ENCODE data around the gene PIGC.
"Not testable (repeated sequence)": the region's sequence is repeated elsewhere in the genome, so short reads cannot be mapped to it uniquely, and the experiment has no call there.

The PIGC gene

DNA sequence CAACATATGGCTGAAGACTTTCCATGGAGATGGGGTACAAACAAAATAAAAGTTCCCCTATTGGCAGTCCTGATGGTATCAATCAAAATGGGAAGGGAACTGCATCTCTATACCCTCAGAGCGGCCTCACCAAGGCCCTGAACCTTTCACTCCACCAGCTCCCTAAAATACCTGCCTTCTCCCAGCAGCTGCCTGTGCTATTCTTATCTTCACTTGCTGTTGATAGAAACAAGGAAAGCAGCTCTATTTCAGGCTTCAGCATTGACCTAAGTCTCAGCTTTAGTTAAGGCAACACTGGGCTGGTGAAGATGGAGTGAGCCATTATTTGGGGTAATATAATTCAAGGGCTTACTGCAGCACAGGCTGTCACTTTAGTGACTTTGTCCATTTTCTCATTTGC lies 21.7 kb upstream of the PIGC start:
- DNase-seq, result no peak

DNA sequence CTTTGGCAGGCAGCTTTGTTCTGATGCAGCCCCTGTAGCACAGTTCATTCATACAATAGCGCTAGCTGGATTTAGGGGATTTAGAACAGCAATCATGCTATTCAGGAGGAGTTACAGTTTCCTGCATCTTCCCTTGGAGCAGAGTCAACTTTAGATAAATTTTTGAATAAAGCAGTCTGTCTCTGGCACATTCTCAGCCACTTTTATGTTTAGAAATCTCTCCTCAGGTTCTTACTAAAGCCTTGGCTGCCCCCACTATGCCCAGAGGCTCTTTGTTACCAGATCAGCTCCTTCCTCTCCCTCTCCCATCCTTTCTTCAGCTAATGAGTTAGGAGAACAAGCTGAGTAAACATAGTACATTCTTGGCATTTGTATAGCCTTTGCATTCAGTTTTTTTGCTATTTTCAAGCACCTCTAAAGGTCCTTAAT lies 17.0 kb upstream of the PIGC start:
- DNase-seq, result peak in 1 of 3 experiments; percentile 11

DNA sequence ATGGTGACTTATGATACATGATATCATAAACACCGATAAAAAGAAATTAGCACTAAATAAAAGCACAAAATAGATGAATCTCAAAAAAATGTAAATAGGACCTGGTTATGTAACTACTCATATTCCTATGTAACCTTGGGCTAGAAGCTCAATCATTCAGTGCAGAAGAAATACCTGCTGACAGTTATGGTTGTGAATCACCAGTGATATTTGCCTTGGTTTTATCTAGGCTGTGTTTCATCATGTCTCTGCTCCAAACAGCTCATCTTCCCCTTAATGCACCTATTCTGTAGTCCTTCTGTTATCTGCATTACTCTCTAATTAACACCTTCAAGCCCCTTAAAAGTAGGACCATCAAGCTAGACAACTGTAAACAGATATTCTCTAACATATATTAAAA lies 16.3 kb upstream of the PIGC start:
- no peak for DNase-seq

DNA sequence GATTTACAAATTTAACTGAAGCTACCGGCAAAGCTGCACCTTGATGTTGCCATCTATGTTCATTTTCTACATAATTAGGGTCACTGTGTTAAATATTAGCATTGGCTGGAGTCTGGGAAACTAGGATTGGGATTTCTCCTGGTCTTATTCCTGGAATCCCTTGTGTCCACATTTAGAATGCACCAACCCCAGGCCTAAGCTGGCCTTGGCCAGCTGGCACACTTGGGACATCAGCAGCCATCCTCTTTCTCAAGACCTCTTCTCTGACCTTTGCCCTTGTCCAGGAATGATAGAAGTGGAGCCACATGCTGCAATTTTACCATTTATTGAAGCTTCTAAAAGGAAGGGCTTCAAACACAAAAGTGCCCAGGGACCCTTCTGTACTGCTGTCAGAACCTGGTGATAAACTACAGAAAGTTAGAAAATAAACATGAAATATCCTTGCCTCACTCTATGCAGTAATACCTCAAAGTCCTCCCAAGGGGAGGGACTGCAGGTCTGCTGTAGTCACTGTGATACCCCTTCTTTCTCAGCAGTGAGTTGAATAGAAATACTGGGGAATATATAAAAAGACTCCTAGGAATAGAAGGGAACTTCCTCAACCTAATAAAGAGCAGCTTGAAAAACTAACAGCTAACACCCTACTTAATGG lies 13.7 kb upstream of the PIGC start:
- no peak for DNase-seq

DNA sequence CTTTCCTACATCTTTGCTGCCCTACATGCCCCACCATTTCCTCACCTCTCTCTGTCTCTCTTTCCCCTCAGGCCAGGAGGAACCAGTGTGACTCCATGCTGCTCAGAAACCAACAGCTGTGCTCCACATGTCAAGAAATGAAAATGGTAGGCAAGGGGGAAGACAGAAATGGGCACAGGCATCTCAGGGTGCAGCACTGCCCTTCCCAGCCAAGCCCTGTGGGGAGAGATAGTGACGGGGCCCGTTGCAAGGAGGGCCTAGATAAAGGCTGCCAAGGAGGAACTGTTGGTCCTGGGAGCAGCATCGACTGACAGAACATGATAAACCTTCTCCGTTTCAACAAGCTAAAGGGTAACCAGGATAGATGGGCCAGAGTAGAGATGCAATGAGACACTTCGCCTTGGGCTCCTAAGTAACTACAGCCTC lies 12.5 kb upstream of the PIGC start:
- no peak for DNase-seq

DNA sequence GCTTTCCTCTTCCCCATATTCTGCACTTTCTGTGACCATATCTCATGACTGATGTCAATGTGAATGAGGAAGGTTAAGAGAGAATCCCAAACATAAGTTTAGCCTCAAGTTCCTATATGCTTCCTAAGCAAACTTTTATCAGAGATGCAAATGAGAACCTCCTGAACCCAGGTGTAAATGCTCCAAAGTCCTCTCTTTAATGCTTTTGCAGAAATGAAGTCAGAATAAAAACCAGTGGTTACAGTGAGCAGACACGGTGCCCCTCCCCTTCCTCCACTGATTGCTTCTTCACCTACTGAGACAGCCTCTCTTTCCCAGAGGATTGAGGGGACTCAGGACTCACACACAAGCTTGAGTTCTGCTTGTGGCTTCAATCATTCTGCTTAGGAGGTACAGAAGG lies 11.6 kb upstream of the PIGC start:
- DNase-seq, result no peak

DNA sequence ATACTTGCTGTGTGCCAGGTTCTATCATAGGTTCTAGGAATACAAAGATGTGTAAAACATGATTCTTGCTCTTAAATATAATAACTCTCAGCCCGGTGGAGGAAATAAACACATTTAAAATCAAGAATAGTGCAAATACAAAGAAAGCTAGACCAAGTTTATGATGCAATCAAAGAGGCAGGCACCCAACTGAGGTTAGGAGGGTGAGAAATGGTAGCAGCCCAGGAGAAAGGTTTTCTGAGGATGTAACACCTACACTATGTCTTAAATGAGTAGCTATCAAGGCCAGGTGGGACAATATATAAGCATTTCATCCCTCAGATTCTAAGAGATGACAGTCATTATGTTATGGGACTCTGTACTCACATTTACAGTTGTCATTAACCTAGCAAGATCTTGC lies 9.7 kb upstream of the PIGC start:
- DNase-seq, result no peak

DNA sequence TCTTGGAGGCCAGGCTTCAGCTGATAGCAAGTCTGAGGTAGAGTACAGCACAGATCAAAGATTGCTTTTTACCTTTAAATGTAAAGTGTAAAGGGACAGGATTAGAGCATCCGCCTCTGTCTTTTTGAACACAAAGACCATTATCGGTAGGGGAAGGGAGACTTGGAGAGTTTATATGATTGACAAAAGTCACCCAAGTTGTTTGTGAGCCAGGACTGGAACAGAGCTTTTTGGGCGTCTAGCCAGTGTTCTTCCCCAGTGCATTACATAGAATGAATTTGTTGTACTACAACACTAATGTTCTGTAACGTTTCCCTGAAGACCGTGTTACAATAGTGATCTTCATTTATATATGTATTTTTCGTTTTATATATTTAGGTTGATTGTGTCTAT lies 9.3 kb upstream of the PIGC start:
- no peak for DNase-seq

DNA sequence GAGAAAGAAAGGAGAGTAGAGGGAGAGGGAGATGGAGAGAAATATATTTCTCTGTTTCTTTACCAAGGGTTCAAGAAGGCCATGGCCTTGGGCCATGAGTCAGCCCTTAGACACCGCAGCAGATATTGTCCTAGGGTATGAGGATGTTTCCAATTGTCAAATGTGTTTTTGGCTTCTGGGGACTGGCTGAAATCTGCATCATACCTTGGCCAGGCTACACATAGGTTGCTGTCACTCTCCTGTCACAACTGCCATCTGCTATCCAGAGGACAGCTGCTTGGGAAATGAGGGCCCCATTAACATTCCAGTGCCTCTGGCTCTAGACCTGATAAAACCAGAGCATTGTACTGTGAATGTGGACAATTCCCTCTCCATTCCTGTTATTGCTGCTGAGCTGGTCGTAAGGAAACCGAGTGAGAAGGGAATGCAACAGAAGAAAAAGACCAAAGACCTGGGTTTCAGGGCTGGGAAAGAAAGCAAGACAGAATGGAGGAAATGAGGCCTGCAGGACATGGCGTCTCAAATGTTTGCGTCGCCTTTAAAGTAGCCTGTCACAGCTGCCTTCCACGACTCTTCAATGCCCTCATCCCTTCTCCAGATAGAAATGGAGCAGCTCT lies 8.8 kb upstream of the PIGC start:
- DNase-seq, result no peak

DNA sequence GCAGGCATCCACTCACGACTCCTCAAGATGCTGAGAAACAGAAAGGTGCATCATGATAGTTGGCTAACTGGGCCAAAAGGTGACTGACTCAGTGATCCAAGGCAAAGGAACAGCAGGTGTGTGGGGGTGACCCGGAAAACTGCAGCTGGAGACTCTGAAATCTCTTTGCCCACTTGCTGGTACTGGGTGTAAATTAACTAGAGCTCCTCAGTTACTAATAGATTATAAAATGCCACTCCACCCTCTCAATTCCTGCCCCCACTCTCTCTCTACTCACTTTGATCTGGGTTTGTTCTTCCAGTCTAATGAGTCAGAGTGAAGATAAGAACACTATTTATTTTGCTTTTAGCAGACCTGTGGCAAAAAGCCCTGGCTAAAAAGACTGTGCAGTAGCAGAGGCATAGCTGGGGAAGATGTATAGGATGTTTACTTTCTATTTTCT lies 7.2 kb upstream of the PIGC start:
- DNase-seq, result peak in 2 of 3 experiments; percentile 48 to 78

DNA sequence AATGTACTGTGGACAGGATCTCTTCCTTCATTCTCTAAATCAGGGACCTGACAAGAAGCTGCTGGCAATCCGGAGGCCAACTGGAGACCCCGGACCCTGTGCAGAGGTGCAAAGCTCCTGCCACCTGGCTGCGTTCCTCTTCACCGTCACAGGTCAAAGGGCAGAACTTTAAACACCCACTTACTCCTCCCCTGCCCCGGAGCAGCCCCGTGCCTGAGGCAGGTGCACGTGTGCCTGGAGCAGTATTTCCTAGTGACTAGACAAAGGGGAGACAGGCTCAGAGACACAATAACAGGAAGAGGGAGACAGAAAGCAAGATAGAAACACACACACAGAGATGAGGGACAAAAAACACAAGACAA lies 6.6 kb upstream of the PIGC start:
- peak in 2 of 3 experiments; percentile 51 to 78 for DNase-seq

DNA sequence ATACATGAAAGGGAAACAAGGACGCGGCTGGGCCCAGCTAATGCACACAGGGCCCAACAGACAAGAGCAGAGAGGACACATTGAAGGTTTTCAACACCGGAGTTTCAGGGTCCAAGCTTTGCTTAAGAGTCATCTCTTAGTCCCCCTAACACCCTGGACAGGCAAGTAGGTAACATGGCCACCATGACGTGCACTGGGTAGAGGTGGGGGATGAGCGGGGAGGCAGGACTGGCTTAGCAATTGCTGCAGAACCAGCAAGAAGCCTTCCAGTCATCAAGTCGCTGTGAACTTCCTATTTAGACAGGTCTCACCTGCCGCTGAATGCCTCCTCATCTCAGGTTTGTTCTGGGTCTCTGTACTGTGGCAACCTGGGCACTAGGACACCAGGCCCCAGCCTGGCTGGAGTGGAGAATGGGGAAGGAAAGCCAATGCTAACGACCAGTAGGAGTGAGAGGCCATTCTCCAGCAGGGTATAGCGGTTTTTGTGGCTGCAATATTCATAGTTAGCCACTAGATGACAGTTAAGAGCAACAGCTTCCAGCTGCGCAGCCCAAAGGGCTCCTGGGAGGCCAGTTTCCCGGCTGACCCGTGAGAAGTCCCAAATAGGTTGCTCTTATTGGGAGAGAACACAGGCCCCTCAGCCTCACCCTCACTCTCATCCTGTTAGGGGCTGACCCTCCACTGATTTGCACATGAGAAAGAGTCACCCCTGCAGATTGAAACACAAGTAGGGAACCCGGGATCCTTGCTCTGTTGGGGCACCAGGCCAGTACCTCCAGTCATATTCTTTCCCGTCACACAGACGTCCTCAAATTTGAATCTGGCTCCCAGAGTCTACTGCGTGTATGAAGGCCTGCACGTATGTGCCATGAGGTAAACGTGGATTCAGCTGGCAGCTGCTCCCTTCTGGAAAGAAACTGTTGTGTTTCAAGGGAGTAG lies 6.0 kb upstream of the PIGC start:
- peak; percentile 27 to 65 (median 45) for DNase-seq

DNA sequence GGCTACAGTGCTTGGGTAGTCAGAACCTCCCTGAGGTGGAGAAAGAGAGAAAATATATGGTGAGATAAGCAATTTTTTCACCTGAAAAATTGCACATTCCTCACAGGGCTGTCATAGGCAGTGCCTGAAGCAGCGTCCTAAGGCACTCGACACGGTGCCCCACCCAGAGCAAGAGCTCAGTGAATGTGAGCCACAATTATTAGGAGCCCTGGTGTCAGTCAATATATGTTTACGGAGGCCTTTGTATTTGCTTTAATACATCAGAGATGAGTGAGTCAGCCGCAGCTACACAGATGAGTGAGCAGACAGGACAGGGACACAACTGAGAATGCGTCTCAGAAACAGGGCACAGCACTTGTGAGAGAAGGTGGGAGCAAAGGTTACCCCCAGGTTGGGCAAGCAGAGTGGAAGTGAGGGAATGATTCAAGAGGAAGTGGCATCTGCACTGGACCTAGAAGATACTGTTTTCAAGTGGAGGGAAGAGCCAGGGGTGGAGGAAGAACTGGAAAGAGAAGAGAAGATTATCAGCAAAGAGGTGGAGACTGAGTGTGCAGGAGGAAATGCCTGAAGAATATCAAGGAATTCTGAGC lies 5.2 kb upstream of the PIGC start:
- DNase-seq, result peak in 2 of 3 experiments; percentile 30 to 56

DNA sequence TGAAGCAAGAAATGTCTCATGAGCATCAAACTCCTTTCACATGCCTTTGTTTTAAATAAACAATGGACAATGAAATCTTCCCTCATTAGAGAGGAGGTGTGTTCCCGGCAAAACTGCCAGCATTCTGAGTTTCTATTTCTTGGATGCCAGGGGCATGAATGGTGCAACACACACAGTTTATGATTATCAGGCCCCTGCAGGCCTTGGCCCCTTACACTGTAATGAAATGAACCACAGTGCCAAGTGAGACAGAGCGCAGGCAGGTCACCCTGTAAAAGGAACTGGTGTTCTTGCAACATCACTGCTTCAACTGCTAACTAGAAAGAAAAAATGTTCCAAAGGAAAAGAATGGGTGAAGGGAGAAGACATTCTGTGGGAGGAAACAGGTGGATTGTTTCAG lies 3.8 kb upstream of the PIGC start:
- no peak for DNase-seq

DNA sequence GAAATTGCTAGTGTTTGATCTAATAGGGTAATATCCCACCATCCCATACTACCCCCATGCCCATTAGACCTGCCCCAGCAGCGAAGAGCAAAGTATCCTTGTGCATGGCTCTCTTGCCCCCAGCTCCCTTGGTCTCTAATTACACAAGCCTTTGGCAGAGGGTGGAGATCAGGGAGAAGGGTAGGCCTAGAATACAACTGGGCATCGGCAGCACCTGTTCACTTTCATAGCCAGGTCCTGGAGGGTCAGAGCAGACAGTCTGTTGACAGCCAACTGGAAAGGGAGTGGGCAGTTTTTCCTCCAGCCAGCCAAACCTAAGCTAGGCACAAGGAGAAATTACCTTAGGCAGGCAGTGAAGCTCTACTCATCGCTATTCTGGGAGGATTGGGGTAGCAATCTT lies 2.7 kb upstream of the PIGC start:
- DNase-seq, result no peak

DNA sequence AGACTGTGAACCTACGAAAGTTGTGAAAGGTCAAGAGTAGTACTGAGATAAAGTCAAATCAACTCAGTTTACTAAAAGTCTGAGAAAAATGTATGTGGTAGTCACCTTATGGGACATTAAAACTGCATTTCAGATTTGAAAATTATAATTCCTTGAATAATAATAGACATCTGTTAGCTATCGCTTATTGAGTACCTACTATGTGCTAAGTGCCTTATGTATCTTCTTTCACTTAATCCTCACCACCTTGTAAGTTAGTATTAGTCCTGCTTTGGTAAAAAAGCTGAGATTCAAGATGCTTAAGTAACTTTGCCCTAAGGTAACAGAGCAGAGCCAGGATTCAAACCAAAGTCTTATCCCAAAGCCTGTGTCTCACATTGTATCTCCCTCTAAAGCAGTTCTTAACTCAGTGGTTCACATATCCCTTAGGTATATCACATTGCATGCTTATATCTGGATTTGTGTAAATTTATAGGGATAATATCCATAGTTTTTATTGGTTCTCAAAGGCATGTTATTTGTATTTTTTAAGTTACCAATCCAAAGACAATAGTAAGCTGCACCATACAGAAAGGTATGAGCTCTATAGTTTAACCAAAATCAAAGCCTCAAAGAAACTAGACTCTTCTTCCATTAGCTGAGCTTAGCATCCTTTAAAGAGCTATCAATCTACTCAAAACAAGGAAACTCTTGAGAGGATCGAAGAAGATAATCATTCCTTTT lies 865 bp downstream of the PIGC start:
- DNase-seq, result peak in 1 of 3 experiments; percentile 34

DNA sequence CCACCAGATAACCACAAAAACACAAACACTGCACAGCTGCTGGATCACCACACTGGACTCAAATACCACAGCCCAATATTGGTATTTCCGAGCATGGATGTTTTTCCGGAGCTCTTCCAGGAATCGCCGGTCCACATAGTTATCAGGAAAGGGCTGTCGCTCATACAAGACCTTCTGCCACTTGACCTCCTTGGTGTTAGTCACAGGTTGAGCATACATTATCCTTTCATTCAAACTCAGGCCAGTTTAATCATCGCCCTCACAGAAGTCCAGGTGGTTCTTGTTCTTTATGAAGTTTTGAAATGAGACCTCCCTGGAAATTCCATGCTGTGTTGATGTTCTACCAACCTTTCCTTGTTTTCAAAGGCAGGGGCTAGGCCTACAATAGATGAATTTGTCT lies 1.5 kb downstream of the PIGC start:
- DNase-seq, result no peak

DNA sequence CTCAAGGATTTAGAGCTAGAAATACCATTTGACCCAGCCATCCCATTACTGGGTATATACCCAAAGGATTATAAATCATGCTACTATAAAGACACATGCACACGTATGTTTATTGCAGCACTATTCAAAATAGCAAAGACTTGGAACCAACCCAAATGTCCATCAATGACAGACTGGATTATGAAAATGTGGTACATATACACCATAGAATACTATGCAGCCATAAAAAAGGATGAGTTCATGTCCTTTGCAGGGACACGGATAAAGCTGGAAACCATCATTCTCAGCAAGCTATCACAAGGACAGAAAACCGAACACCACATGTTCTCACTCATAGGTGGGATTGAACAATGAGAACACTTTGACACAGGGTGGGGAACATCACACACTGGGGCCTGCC lies 6.7 kb downstream of the PIGC start:
- not testable (repeated sequence) for DNase-seq

DNA sequence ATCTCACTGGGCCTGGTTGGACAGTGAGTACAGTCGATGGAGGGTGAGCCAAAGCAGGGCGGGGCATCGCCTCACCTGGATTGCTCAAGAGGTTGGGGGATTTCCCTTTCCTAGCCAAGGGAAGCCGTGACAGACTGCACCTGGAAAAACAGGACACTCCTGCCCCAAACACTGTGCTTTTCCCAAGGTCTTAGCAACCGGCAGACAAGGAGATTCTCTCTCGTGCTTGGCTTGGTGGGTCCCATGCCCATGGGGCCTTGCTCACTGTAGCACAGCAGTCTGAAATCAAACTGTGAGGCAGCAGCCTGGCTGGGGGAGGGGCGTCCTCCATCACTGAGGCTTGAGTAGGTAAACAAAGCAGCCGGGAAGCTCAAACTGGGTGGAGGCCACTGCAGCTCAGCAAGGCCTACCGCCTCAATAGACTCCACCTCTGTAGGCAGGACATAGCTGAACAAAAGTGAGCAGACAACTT lies 12.1 kb downstream of the PIGC start:
- peak; percentile 10 to 92 (median 52) for DNase-seq

DNA sequence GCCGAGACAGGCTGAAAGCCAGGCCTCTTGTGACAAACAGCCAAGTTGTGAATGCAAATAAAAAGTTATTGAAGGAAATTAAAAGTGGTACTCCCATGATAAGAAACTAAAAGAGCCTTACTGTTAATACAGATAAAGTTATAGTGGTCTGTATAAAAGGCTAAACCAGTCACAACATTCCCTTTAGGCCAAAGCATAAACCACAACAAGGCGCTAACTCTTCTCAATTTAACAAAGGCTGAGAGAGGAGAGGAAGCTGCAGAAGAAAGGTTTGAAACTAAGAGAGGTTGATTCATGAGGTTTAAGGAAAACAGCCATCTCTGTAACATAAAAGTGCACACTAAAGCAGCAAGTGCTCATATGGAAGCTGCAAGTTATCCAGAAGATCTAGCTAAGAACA lies 12.7 kb downstream of the PIGC start:
- DNase-seq, result no peak

DNA sequence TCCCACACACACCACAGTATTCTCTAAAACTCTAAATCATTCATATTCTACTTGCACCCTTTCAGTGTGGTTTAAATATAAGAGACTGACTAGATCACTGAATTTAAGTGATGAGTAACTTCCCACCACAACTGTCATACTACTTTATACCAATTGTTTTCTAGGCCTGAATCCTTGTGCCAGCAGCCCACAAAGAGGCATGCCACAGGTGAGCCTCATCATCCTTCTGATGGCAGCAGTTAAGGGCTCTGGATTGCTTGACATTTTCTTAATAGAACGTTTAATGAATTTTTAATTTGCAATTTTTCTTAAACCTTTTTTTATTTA lies 13.8 kb downstream of the PIGC start:
- no peak for DNase-seq

DNA sequence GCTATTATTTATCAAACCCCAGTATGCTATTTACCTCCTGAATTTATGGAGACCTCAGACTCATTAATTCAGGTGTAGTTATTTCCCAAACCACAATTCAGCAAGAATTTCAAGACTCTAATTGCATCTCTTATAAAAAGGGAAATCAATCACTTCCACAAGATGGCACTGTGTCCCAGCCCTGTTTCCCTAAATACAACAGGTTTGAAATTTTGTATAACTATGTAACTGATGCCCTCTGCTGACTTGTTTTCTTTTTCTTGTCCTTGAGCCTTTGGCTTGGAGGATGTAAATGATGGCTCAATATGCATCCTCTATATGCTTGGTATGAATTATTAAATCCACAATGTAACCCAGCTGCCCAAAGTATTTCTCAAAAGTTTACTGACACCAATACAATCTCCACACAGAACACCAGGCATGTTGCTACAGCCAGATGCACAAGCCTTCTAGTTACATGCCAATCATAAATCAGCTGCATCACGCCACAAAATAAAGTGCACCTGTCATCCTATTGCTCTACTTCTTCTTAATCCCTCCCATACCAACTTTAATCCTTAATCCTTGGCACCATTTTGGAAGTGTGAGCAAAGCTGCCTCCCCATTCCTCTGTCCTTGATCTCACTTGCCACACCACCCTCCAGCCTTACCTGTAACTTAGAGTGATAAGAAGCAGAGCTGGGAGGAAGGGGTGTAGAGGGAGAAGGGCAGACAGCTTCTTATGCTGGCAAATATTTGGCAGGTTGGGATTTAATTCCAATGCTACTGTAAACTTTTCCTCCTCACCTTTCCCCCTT lies 14.3 kb downstream of the PIGC start:
- DNase-seq, result peak; percentile 53 to 82 (median 76)

Data from NCI-H1417 (cell line).